ENCODE measurements around the gene GLDN. TPM values are rescaled to one million over a fixed set of nuclear protein-coding genes. Genes with fewer than 3 reads are reported as not detected.

GLDN gene
- total and polyA plus RNA-seq, 10 of the 15 experiments (the other 5 are each of a cell fraction or from before 2014, with no cell fraction given): 0.13 TPM; not detected in 9

GRCh38 chr15:51348688-51349087 is 7.2 kb downstream of the GLDN start (continued):
- TF ChIP-seq, protein P1, sequence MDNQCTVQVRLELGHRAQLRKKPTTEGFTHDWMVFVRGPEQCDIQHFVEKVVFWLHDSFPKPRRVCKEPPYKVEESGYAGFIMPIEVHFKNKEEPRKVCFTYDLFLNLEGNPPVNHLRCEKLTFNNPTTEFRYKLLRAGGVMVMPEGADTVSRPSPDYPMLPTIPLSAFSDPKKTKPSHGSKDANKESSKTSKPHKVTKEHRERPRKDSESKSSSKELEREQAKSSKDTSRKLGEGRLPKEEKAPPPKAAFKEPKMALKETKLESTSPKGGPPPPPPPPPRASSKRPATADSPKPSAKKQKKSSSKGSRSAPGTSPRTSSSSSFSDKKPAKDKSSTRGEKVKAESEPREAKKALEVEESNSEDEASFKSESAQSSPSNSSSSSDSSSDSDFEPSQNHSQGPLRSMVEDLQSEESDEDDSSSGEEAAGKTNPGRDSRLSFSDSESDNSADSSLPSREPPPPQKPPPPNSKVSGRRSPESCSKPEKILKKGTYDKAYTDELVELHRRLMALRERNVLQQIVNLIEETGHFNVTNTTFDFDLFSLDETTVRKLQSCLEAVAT (IDR thresholded peaks at IDR 0.05): peak; percentile 93
- TF ChIP-seq ATF7 (IDR thresholded peaks at IDR 0.05; ENCODE audit: low read depth) (peak; percentile 73), PAX8 (IDR thresholded peaks at IDR 0.05) (no peak), FOXK2 (IDR thresholded peaks at IDR 0.05) (peak; percentile 55), ZBTB40 (IDR thresholded peaks at IDR 0.05; ENCODE audit: borderline replicate concordance) (no peak), JUNB (IDR thresholded peaks at IDR 0.05) (peak; percentile 79), SIN3A (IDR thresholded peaks at IDR 0.05; ENCODE audit: low read depth, low read length) (no peak), CEBPZ (IDR thresholded peaks at IDR 0.05; ENCODE audit: low read depth, low read length) (no peak), CBX5 (IDR thresholded peaks at IDR 0.05; ENCODE audit: low read depth) (0 out of 2 replicates have a peak, but pooled peaks have one; percentile 56), MEF2A (IDR thresholded peaks at IDR 0.05; ENCODE audit: insufficient read depth, low read depth, low read length) (peak; percentile 97), HDAC6 (IDR thresholded peaks at IDR 0.05; ENCODE audit: unreplicated experiment) (no peak), ZSCAN29 (IDR thresholded peaks at IDR 0.05) (no peak), ZNF217 (IDR thresholded peaks at IDR 0.05) (peak; percentile 93), MTA2 (IDR thresholded peaks at IDR 0.05; ENCODE audit: low read depth) (peak; percentile 90), HDAC2 (IDR thresholded peaks at IDR 0.05) (no peak), NFIC (IDR thresholded peaks at IDR 0.05; ENCODE audit: low read depth, low read length) (peak; percentile 92), WRNIP1 (IDR thresholded peaks at IDR 0.05; ENCODE audit: borderline replicate concordance, low read depth, low read length) (no peak), GATAD2B (conservative IDR thresholded peaks at IDR 0.05; ENCODE audit: low read depth) (no peak)
- TF ChIP-seq, protein P2, sequence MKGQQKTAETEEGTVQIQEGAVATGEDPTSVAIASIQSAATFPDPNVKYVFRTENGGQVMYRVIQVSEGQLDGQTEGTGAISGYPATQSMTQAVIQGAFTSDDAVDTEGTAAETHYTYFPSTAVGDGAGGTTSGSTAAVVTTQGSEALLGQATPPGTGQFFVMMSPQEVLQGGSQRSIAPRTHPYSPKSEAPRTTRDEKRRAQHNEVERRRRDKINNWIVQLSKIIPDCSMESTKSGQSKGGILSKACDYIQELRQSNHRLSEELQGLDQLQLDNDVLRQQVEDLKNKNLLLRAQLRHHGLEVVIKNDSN (IDR thresholded peaks at IDR 0.05; ENCODE audit: borderline replicate concordance, extremely low read length, insufficient read depth, low read depth, low read length): no peak
